Measurements from ENCODE around the gene CHRM1.
"Not testable (repeated sequence)": the region's sequence is repeated elsewhere in the genome, so short reads cannot be mapped to it uniquely, and the experiment has no call there.

CHRM1 gene

DNA sequence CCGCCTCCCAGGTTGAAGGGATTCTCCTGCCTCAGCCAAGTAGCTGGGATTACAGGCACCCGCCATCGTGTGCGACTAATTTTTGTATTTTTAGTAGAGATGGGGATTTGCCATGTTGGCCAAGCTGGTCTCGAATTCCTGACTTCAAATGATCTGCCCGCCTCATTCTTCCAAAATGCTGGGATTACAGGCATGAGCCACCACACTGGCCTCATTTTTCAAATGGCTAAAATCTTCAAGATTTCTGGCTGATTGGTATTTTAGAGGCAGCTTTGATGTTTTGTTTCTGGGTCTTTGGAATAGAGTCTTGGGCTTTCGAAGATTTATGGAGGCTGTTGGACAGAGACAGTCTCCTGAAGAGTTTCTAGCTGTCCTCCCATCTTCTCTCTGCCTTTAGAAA, 46.3 kb downstream of the CHRM1 start:
- no peak for DNase-seq

DNA sequence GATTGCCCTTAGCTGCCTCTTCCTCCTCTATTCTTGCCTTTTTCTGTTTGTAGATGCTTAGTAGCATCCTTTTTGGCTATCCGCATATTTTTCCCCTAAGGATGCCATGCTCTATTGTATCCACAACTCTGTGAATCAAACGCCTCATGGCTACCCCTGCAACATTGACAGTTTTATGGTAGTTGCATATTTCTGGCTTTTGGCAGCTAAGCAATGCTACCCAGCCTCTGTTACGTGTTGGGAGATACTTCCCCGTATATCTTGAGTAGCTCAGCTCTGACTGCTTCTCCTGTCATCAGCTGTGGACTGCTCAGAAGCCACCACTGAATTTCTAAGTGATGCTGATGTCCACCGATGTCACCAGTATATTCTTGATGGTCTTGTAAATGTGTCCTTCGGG, 55.5 kb downstream of the CHRM1 start:
- DNase-seq = no peak

DNA sequence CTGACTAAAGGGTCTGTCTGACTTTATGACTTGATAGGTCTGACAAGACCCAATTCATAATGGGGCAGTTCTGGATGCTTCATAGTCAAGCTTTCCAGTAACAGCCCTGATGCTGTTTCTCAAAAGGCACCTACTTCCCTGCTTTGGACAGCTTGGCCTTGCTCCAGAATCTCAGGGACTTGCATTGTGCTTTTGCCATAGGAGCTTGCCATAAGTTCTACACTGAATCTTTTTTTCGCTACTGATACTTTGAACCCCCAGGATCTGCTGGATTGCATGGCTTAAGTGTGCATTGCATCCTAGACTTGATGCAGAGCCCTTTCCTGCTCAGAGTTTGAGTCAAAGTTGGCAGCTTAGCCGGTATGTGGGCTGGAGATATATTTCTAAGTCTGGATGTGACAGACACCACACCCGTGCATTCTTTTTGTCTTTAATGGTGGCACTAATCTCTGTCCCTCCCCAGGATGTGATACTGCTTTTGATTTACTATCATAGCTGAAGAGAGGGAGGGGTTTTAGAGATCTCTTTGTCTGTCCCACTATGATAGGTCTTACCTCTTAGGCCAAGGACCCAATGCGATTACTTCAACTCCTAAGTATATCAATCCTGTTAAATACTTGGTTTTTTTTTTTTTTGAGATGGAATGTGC, 57.4 kb downstream of the CHRM1 start:
- no peak for DNase-seq

DNA sequence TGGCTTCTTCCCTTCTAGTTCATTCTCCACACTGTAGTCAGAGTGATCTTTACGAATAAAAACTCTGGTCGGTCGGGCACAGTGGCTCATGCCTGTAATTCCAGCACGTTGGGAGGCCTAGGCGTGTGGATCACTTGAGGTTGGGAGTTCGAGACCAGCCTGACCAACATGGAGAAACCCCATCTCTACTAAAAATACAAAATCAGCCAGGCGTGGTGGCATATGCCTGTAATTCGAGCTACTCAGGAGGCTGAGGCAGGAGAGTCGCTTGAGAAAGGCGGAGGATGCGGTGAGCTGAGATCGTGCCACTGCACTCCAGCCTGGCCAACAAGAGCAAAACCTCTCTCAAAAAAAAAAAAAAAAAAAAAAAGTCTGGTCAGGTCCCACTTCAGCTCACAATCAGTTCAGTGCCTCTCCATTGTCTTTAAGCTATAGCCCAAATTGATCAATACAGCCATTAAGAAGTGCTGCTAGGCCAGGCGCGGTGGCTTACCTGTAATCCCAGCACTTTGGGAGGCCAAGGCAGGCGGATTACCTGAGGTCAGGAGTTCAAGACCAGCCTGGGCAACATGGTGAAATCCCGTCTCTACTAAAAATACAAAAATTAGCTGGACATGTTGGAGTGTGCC, 59.5 kb downstream of the CHRM1 start:
- not testable (repeated sequence) for DNase-seq

DNA sequence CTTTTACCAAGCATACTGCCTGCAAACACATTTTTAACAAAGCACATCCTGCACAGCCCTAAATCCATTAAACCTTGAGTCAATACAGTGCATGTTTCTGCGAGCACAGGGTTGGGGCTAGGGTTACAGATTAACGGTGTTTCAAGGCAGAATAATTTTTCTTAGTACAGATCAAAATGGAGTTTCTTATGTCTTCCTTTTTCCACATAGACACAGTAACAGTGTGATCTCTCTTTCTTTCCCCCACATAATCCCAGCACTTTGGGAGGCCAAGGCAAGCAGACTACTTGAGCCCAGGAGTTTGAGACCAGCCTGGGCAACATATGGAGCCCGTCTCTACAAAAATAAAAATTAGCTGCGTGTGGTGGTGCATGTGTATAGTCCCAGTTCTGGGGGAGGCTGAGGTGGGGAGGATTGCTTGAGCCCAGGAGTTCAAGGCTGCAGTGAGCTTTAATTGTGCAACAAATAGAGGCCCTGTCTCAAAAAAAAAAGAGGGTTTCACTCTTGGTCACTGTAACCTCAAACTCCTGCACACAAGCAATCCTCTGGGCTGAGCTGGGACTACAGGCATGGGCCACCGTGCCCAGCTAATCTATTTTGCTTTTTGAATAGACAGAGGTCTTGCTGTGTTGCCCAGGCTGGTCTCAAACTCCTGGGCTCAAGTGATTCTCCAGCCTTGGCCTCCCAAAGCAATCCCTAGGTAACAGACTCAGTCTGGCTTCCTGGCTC, 60.2 kb downstream of the CHRM1 start:
- no peak for DNase-seq

DNA sequence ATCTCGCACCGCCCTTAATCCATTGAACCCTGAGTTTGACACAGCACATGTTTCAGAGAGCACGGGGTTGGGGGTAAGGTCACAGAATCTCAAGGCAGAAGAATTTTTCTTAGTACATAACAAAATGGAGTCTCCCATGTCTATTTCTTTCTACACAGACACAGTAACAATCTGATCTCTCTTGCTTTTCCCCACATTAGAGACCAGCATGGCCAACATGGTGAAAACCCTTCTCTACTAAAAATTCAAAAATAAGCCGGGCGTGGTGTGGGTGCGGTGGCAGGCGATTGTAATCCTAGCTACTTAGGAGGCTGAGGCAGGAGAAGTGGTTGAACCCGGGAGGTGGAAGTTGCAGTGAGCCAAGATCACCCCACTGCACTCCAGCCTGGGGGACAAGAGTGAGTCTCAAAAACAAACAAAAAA, 61.9 kb downstream of the CHRM1 start:
- not testable (repeated sequence) for DNase-seq
